HCT116 (cell line): Measurements from ENCODE around the gene GPR107. TPM values are rescaled to one million over a fixed set of nuclear protein-coding genes. Genes with fewer than 3 reads are reported as not detected.

ENCODE experiments used
- ATAC-seq: fragments of 200-7000 bp; cut with Tn5 transposase; 2 replicates; pipeline ENCODE4 v1.9.1; 2020; ENCODE audit warnings: mild to moderate bottlenecking, moderate library complexity
- BruUV-seq: library from RNA; stranded (reverse); fragments of 400-500 nt; replicated peaks from 2 replicates; lab custom pipeline; 2021; lab: Mats Ljungman, UMichigan
- CTCF ChIA-PET: fragments of 300-600 bp; sonication (Branson Sonifier 250); formaldehyde crosslinking; loops from one replicate; lab custom pipeline; 2021; ENCODE audit warnings: antibody characterized with exemption; lab: Charles Lee
- POLR2A ChIA-PET: fragments of 300-600, 350-600 bp; sonication (Branson Sonifier 250); formaldehyde crosslinking; loops from one replicate; lab custom pipeline; 2021; ENCODE audit warnings: antibody characterized with exemption; lab: Charles Lee
- RAD21 ChIA-PET, 2 experiments: fragments of 300-600 bp; sonication (Branson Sonifier 250); formaldehyde crosslinking; loops; one replicate each; lab custom pipeline; 2023; ENCODE audit warnings: low total read pairs in 2 of 2; ENCODE audit not compliant: uncharacterized antibody in 2 of 2, unreplicated experiment in 2 of 2, low non-redundant PET in 1 of 2; lab: Charles Lee
- DNase-seq: peaks from one replicate; pipeline ENCODE4 v3.0.0-alpha.2; 2010; ENCODE audit warnings: low read depth, low spot score
- H2AFZ ChIP-seq: fragments of 200-600 bp; shearing (Covaris generic), sonication (generic); 2 replicates; pipeline ENCODE4 v1.6.1; 2017; ENCODE audit warnings: low read depth, mixed run types, mixed read lengths, antibody characterized with exemption, low read length; ENCODE audit not compliant: poor library complexity, severe bottlenecking
- H3K27ac ChIP-seq: 2 replicates; pipeline ENCODE4 v1.5.1; 2012; ENCODE audit warnings: low read depth, low read length
- H3K27me3 ChIP-seq: fragments of 200-600 bp; sonication (generic); 2 replicates; pipeline ENCODE4 v1.6.1; 2016; ENCODE audit warnings: mixed run types, low read length, mixed read lengths; ENCODE audit not compliant: insufficient read depth
- H3K36me3 ChIP-seq, 2 experiments: fragments of 200-500 bp in 1 of 2; fragments of 200-600 bp in 1 of 2; sonication (Bioruptor generic) in 1 of 2; sonication (generic) in 1 of 2; 2 replicates each; pipeline versions ENCODE4 v1.5.1 to v1.6.1; 2014 to 2016; ENCODE audit warnings: low read length in 2 of 2, inconsistent platforms in 1 of 2, mixed read lengths in 1 of 2, mixed run types in 1 of 2; ENCODE audit not compliant: insufficient read depth in 2 of 2, control insufficient read depth in 1 of 2
- H3K4me1 ChIP-seq, 2 experiments: fragments of 200-600 bp in 1 of 2; sonication (generic) in 1 of 2; 2 replicates each; pipeline versions ENCODE4 v1.5.1 to v1.6.1; 2012 to 2017; ENCODE audit warnings: low read length in 2 of 2, inconsistent platforms in 1 of 2, mild to moderate bottlenecking in 1 of 2, mixed read lengths in 1 of 2, mixed run types in 1 of 2, moderate library complexity in 1 of 2; ENCODE audit not compliant: insufficient read depth in 2 of 2, control insufficient read depth in 1 of 2
- H3K4me2 ChIP-seq: fragments of 200-600 bp; sonication (generic); 2 replicates; pipeline ENCODE4 v1.6.1; 2017; ENCODE audit warnings: mixed run types, low read length, mixed read lengths
- H3K4me3 ChIP-seq, 2 experiments: fragments of 200-600 bp in 1 of 2; sonication (generic) in 1 of 2; replicated peaks in 1 of 2; 2 replicates each; pipeline ENCODE4 v1.5.1; 2011 to 2016; ENCODE audit warnings: low read length in 2 of 2, control low read depth in 1 of 2, low read depth in 1 of 2, mild to moderate bottlenecking in 1 of 2, mixed read lengths in 1 of 2, mixed run types in 1 of 2
- H3K79me2 ChIP-seq: fragments of 200-600 bp; sonication (generic); 2 replicates; pipeline ENCODE4 v1.6.1; 2017; ENCODE audit warnings: mild to moderate bottlenecking, mixed run types, low read length, moderate library complexity, mixed read lengths; ENCODE audit not compliant: insufficient read depth
- H3K9ac ChIP-seq: fragments of 200-600 bp; sonication (generic); 2 replicates; pipeline ENCODE4 v1.6.1; 2016; ENCODE audit warnings: low read length, mixed read lengths
- H3K9me2 ChIP-seq: fragments of 200-600 bp; sonication (generic), shearing (Covaris generic); 2 replicates; pipeline ENCODE4 v1.6.1; 2017; ENCODE audit warnings: mixed run types, mild to moderate bottlenecking, moderate library complexity; ENCODE audit not compliant: insufficient read depth
- H3K9me3 ChIP-seq, 2 experiments: fragments of 200-500 bp in 1 of 2; fragments of 200-600 bp in 1 of 2; sonication (Bioruptor generic) in 1 of 2; sonication (generic) in 1 of 2; 2 replicates each; pipeline ENCODE4 v1.6.1; 2014 to 2017; ENCODE audit warnings: low read length in 2 of 2, mixed read lengths in 2 of 2, inconsistent platforms in 1 of 2, low read depth in 1 of 2, mild to moderate bottlenecking in 1 of 2, mixed run types in 1 of 2, moderate library complexity in 1 of 2; ENCODE audit not compliant: control insufficient read depth in 1 of 2, insufficient read depth in 1 of 2
- H4K20me1 ChIP-seq: fragments of 200-600 bp; sonication (generic), shearing (Covaris generic); 2 replicates; pipeline ENCODE4 v1.6.1; 2017; ENCODE audit warnings: mixed run types, mild to moderate bottlenecking, moderate library complexity; ENCODE audit not compliant: insufficient read depth
- CEBPB ChIP-seq: IDR thresholded peaks from 2 replicates; pipeline ENCODE4 v1.6.1; 2012; ENCODE audit warnings: low read depth
- CTCF ChIP-seq, 3 experiments: fragments of 200-600 bp in 1 of 3; sonication (generic) in 1 of 3; IDR thresholded peaks in 2 of 3; conservative IDR thresholded peaks in 1 of 3; 2 replicates each; pipeline ENCODE4 v1.5.1; 2012 to 2017; ENCODE audit warnings: low read depth in 2 of 3, low read length in 2 of 3, antibody characterized with exemption in 1 of 3, borderline replicate concordance in 1 of 3, control low read depth in 1 of 3, mild to moderate bottlenecking in 1 of 3, mixed read lengths in 1 of 3, mixed run types in 1 of 3, moderate library complexity in 1 of 3; ENCODE audit not compliant: insufficient read depth in 1 of 3
- ELF1 ChIP-seq: IDR thresholded peaks from 2 replicates; pipeline ENCODE4 v1.6.1; 2012; ENCODE audit warnings: low read depth, borderline replicate concordance
- EZH2 ChIP-seq: fragments of 200-600 bp; sonication (generic); IDR thresholded peaks from 2 replicates; pipeline ENCODE4 v1.6.1; 2017; ENCODE audit warnings: antibody characterized with exemption, mixed run types
- EZH2phosphoT487 ChIP-seq: fragments of 200-600 bp; IDR thresholded peaks from 2 replicates; pipeline ENCODE4 v1.6.1; 2018; ENCODE audit warnings: antibody characterized with exemption, borderline replicate concordance
- FOSL1 ChIP-seq: IDR thresholded peaks from 2 replicates; pipeline ENCODE4 v1.6.1; 2012; ENCODE audit warnings: low read depth
- JUND ChIP-seq: IDR thresholded peaks from 2 replicates; pipeline ENCODE4 v1.6.1; 2012
- POLR2A ChIP-seq: IDR thresholded peaks from 2 replicates; pipeline ENCODE4 v1.7.0; 2011; ENCODE audit warnings: borderline replicate concordance; ENCODE audit not compliant: insufficient read depth, insufficient read length; ENCODE audit errors: extremely low read depth
- POLR2AphosphoS5 ChIP-seq: IDR thresholded peaks from 2 replicates; pipeline ENCODE4 v1.6.1; 2011; ENCODE audit warnings: mild to moderate bottlenecking, low read depth, low read length, moderate library complexity
- RAD21 ChIP-seq: IDR thresholded peaks from 2 replicates; pipeline ENCODE4 v1.6.1; 2012; ENCODE audit warnings: low read depth, mild to moderate bottlenecking
- REST ChIP-seq: IDR thresholded peaks from 2 replicates; pipeline ENCODE4 v1.6.1; 2012; ENCODE audit warnings: low read depth
- SIN3A ChIP-seq: IDR thresholded peaks from 2 replicates; pipeline ENCODE4 v1.6.1; 2012; ENCODE audit warnings: low read depth
- SP1 ChIP-seq: IDR thresholded peaks from 2 replicates; pipeline ENCODE4 v1.6.1; 2012; ENCODE audit warnings: low read depth
- SRF ChIP-seq: IDR thresholded peaks from 2 replicates; pipeline ENCODE4 v1.6.1; 2012; ENCODE audit warnings: low read depth
- TCF7L2 ChIP-seq: IDR thresholded peaks from 2 replicates; pipeline ENCODE4 v1.7.0; 2011; ENCODE audit warnings: borderline replicate concordance, inconsistent platforms; ENCODE audit not compliant: insufficient read depth, insufficient read length; ENCODE audit errors: extremely low read depth
- YY1 ChIP-seq: IDR thresholded peaks from 2 replicates; pipeline ENCODE4 v1.6.1; 2011; ENCODE audit warnings: low read length, low read depth, moderate library complexity, mild to moderate bottlenecking; ENCODE audit not compliant: insufficient replicate concordance; ENCODE audit errors: extremely low read depth
- ZBTB33 ChIP-seq: IDR thresholded peaks from 2 replicates; pipeline ENCODE4 v1.6.1; 2011; ENCODE audit warnings: mild to moderate bottlenecking, low read length, moderate library complexity; ENCODE audit not compliant: insufficient replicate concordance; ENCODE audit errors: extremely low read depth
- ZFX ChIP-seq: fragments of 450-650 bp; IDR thresholded peaks from 2 replicates; pipeline ENCODE4 v1.6.1; 2017
- ZNF274 ChIP-seq: fragments of 200-500 bp; sonication (Bioruptor generic); IDR thresholded peaks from 2 replicates; pipeline ENCODE4 v1.6.1; 2014; ENCODE audit warnings: mild to moderate bottlenecking, low read depth, low read length, inconsistent platforms
- intact Hi-C: fragments of 100-400 bp; cut with micrococcal nuclease; formaldehyde crosslinking; loops from 2 replicates; pipeline ENCODE4 v1.10.0; 2022
- total RNA-seq: library from RNA; stranded (reverse); gene quantifications from one replicate; pipeline ENCODE4 v1.2.1, GENCODE V29; 2021; ENCODE audit not compliant: unreplicated experiment

GPR107 gene
- total RNA-seq, 1 experiment from 2014 or later: 32.5 TPM

GRCh38 chr9:130154816-130155215 lies 101.1 kb downstream of the GPR107 start:
- H3K9me3 ChIP-seq: no peaks in the 10 kb centered on the region
- CTCF ChIA-PET: interaction anchor here (0.7 kb wide), 1 partner anchor 271 kb away, joined by 3 read pairs; no protein-coding TSS in a partner anchor
- H3K9me2 ChIP-seq: no peaks in the 10 kb centered on the region
- no peak overlapping the region for H2AFZ ChIP-seq
- H3K79me2 ChIP-seq: no peaks in the 10 kb centered on the region
- no TSS peak for BruUV-seq
- peaks cover 4 to 18% of the 10 kb centered on the region in 2 experiments; a peak in 2 of 4 replicates for H3K4me1 ChIP-seq
- POLR2A ChIA-PET: no interaction called here
- RAD21 ChIA-PET: no interaction called here
- DNase-seq (no peak), ATAC-seq (no peak)
- no peaks in the 10 kb centered on the region for H4K20me1 ChIP-seq
- no peak for TF ChIP-seq POLR2AphosphoS5
- no peak for TF ChIP-seq ELF1
- TF ChIP-seq REST: no peak
- no peak for TF ChIP-seq ZNF274
- no peak for TF ChIP-seq ZBTB33
- no peak for TF ChIP-seq YY1
- no peak for TF ChIP-seq EZH2
- TF ChIP-seq SP1: no peak
- no peak for TF ChIP-seq CTCF (IDR thresholded peaks at IDR 0.05 in 2 of 3, conservative IDR thresholded peaks at IDR 0.05 in 1 of 3; ENCODE audit: borderline replicate concordance in 1 of 3, insufficient read depth in 1 of 3, low read depth in 2 of 3, low read length in 2 of 3)
- TF ChIP-seq EZH2phosphoT487: no peak
- TF ChIP-seq TCF7L2: no peak
- TF ChIP-seq RAD21: no peak
- TF ChIP-seq ZFX: no peak
- no peak for TF ChIP-seq FOSL1
- no peak for TF ChIP-seq CEBPB
- no peak for TF ChIP-seq POLR2A
- no peak for TF ChIP-seq SIN3A
- TF ChIP-seq SRF: no peak
- TF ChIP-seq JUND: no peak
- no peak overlapping the region for H3K9ac ChIP-seq
- H3K4me2 ChIP-seq: no peak overlapping the region
- no peak overlapping the region for H3K4me3 ChIP-seq
- H3K27ac ChIP-seq: no peak overlapping the region
- H3K27me3 ChIP-seq: no peaks in the 10 kb centered on the region
- no peaks in the 10 kb centered on the region for H3K36me3 ChIP-seq
- intact Hi-C loops: no loop called here
